Activated CD8-positive, alpha-beta memory T cell treated with anti-CD3 and anti-CD28 coated beads, Interleukin-2, amount 10 ng/mL, durations not matched to agents 7 days and 5 days (primary cell): Measurements from ENCODE around the gene CLVS2. TPM values are rescaled to one million over a fixed set of nuclear protein-coding genes. Genes with fewer than 3 reads are reported as not detected.

Experiments
- ATAC-seq: fragments of 150-1000 bp; cut with Tn5 transposase; one replicate; pipeline ENCODE4 v1.10.0; 2021; ENCODE audit warnings: moderate library complexity
- CTCF ChIA-PET: fragments of 350-600 bp; sonication (Branson Sonifier 250); formaldehyde crosslinking; loops from one replicate; lab custom pipeline; 2021; ENCODE audit warnings: antibody characterized with exemption; lab: Charles Lee
- DNase-seq: peaks from one replicate; pipeline ENCODE4 v3.0.0-alpha.2; 2020
- H3K27ac Mint-ChIP-seq: one replicate; pipeline ENCODE4 v1.8.0; 2021; ENCODE audit warnings: mild to moderate bottlenecking, mixed read lengths
- H3K27me3 Mint-ChIP-seq: one replicate; pipeline ENCODE4 v1.8.0; 2021; ENCODE audit warnings: mixed read lengths
- H3K36me3 Mint-ChIP-seq: one replicate; pipeline ENCODE4 v1.8.0; 2021; ENCODE audit warnings: mild to moderate bottlenecking, mixed read lengths
- H3K4me1 Mint-ChIP-seq: one replicate; pipeline ENCODE4 v1.8.0; 2021; ENCODE audit warnings: mixed read lengths
- H3K4me3 Mint-ChIP-seq: one replicate; pipeline ENCODE4 v1.8.0; 2021; ENCODE audit warnings: mild to moderate bottlenecking, moderate library complexity, mixed read lengths
- H3K9me3 Mint-ChIP-seq: one replicate; pipeline ENCODE4 v1.8.0; 2022; ENCODE audit warnings: low read depth, mixed read lengths
- total RNA-seq, 2 experiments: library from RNA; stranded (reverse); gene quantifications; one replicate each; pipeline ENCODE4 v1.2.3, GENCODE V29; 2021

Gene CLVS2
- total RNA-seq, 2 experiments from 2014 or later: not detected

GRCh38 chr6:123000244-123000770 lies 4.3 kb downstream of the CLVS2 start:
- Mint-ChIP-seq H3K27me3 (peaks cover 26% of the 10 kb centered on the region), H3K4me3 (no peak overlapping the region), H3K27ac (no peak overlapping the region), H3K36me3 (peaks cover 1% of the 10 kb centered on the region), H3K4me1 (no peaks in the 10 kb centered on the region), H3K9me3 (no peaks in the 10 kb centered on the region)
- DNase-seq (no peak), ATAC-seq (no peak)
- CTCF ChIA-PET: no interaction called here

GRCh38 chr6:123001540-123001939 lies 5.5 kb downstream of the CLVS2 start:
- CTCF ChIA-PET: no interaction called here
- no peaks in the 10 kb centered on the region for H3K4me1 Mint-ChIP-seq
- DNase-seq (no peak), ATAC-seq (no peak)
- H3K4me3 Mint-ChIP-seq: no peak overlapping the region
- H3K36me3 Mint-ChIP-seq: no peaks in the 10 kb centered on the region
- H3K27me3 Mint-ChIP-seq: peaks cover 15% of the 10 kb centered on the region
- H3K9me3 Mint-ChIP-seq: no peaks in the 10 kb centered on the region
- no peak overlapping the region for H3K27ac Mint-ChIP-seq

- DNase-seq (no peak), ATAC-seq (no peak)
- Mint-ChIP-seq H3K9me3 (no peaks in the 10 kb centered on the region), H3K27ac (no peak overlapping the region), H3K36me3 (no peaks in the 10 kb centered on the region), H3K27me3 (no peaks in the 10 kb centered on the region), H3K4me3 (no peak overlapping the region), H3K4me1 (no peaks in the 10 kb centered on the region)
- CTCF ChIA-PET: no interaction called here
These were observed 11.8 kb downstream of the CLVS2 start for GRCh38 chr6:123007885-123008284.

GRCh38 chr6:123009059-123009458 lies 13.0 kb downstream of the CLVS2 start:
- Mint-ChIP-seq H3K27ac (no peak overlapping the region), H3K27me3 (no peaks in the 10 kb centered on the region), H3K4me1 (no peaks in the 10 kb centered on the region), H3K4me3 (no peak overlapping the region), H3K36me3 (no peaks in the 10 kb centered on the region), H3K9me3 (no peaks in the 10 kb centered on the region)
- no peak for ATAC-seq
- DNase-seq: no peak
- CTCF ChIA-PET: no interaction called here

GRCh38 chr6:123014835-123015234 lies 18.8 kb downstream of the CLVS2 start:
- Mint-ChIP-seq H3K27ac (no peak overlapping the region), H3K4me1 (no peaks in the 10 kb centered on the region), H3K36me3 (no peaks in the 10 kb centered on the region), H3K27me3 (no peaks in the 10 kb centered on the region), H3K9me3 (peaks cover 1% of the 10 kb centered on the region), H3K4me3 (no peak overlapping the region)
- DNase-seq (no peak), ATAC-seq (no peak)
- CTCF ChIA-PET: no interaction called here

- Mint-ChIP-seq H3K4me3 (no peak overlapping the region), H3K9me3 (peaks cover 1% of the 10 kb centered on the region), H3K27me3 (no peaks in the 10 kb centered on the region), H3K36me3 (no peaks in the 10 kb centered on the region), H3K4me1 (no peaks in the 10 kb centered on the region), H3K27ac (no peak overlapping the region)
- no peak for ATAC-seq
- CTCF ChIA-PET: no interaction called here
- no peak for DNase-seq
These were observed 20.5 kb downstream of the CLVS2 start for GRCh38 chr6:123016431-123017103.

GRCh38 chr6:123017104-123017682 lies 21.2 kb downstream of the CLVS2 start:
- H3K27ac Mint-ChIP-seq: no peak overlapping the region
- CTCF ChIA-PET: no interaction called here
- no peaks in the 10 kb centered on the region for H3K36me3 Mint-ChIP-seq
- DNase-seq (no peak), ATAC-seq (no peak)
- no peaks in the 10 kb centered on the region for H3K4me1 Mint-ChIP-seq
- H3K9me3 Mint-ChIP-seq: peaks cover 1% of the 10 kb centered on the region
- H3K27me3 Mint-ChIP-seq: no peaks in the 10 kb centered on the region
- H3K4me3 Mint-ChIP-seq: no peak overlapping the region

GRCh38 chr6:123022975-123023374 lies 26.9 kb downstream of the CLVS2 start:
- Mint-ChIP-seq H3K4me3 (no peak overlapping the region), H3K27me3 (no peaks in the 10 kb centered on the region), H3K36me3 (no peaks in the 10 kb centered on the region), H3K27ac (no peak overlapping the region), H3K9me3 (no peaks in the 10 kb centered on the region), H3K4me1 (no peaks in the 10 kb centered on the region)
- DNase-seq (no peak), ATAC-seq (no peak)
- CTCF ChIA-PET: no interaction called here

- Mint-ChIP-seq H3K36me3 (no peaks in the 10 kb centered on the region), H3K4me1 (no peaks in the 10 kb centered on the region), H3K9me3 (no peaks in the 10 kb centered on the region), H3K4me3 (no peak overlapping the region), H3K27me3 (no peaks in the 10 kb centered on the region), H3K27ac (no peak overlapping the region)
- CTCF ChIA-PET: no interaction called here
- DNase-seq: no peak
- no peak for ATAC-seq
These were observed 28.9 kb downstream of the CLVS2 start for GRCh38 chr6:123024976-123025375.

- no peaks in the 10 kb centered on the region for H3K36me3 Mint-ChIP-seq
- CTCF ChIA-PET: no interaction called here
- no peak for DNase-seq
- H3K4me1 Mint-ChIP-seq: no peaks in the 10 kb centered on the region
- no peaks in the 10 kb centered on the region for H3K9me3 Mint-ChIP-seq
- H3K27ac Mint-ChIP-seq: no peak overlapping the region
- H3K27me3 Mint-ChIP-seq: no peaks in the 10 kb centered on the region
- no peak overlapping the region for H3K4me3 Mint-ChIP-seq
- no peak for ATAC-seq
These were observed 31.4 kb downstream of the CLVS2 start for GRCh38 chr6:123027408-123027807.

GRCh38 chr6:123028263-123028662 lies 32.2 kb downstream of the CLVS2 start:
- Mint-ChIP-seq H3K9me3 (no peaks in the 10 kb centered on the region), H3K27ac (no peak overlapping the region), H3K4me3 (no peak overlapping the region), H3K4me1 (no peaks in the 10 kb centered on the region), H3K27me3 (no peaks in the 10 kb centered on the region), H3K36me3 (no peaks in the 10 kb centered on the region)
- DNase-seq (no peak), ATAC-seq (no peak)
- CTCF ChIA-PET: no interaction called here

GRCh38 chr6:123030282-123030681 lies 34.2 kb downstream of the CLVS2 start:
- Mint-ChIP-seq H3K27me3 (no peaks in the 10 kb centered on the region), H3K36me3 (no peaks in the 10 kb centered on the region), H3K4me1 (no peaks in the 10 kb centered on the region), H3K4me3 (no peak overlapping the region), H3K27ac (no peak overlapping the region), H3K9me3 (no peaks in the 10 kb centered on the region)
- CTCF ChIA-PET: no interaction called here
- ATAC-seq: no peak
- DNase-seq: no peak

GRCh38 chr6:123036648-123037047 lies 40.6 kb downstream of the CLVS2 start:
- ATAC-seq (no peak), DNase-seq (no peak)
- no peak overlapping the region for H3K27ac Mint-ChIP-seq
- H3K9me3 Mint-ChIP-seq: no peaks in the 10 kb centered on the region
- no peak overlapping the region for H3K4me3 Mint-ChIP-seq
- CTCF ChIA-PET: no interaction called here
- H3K36me3 Mint-ChIP-seq: no peaks in the 10 kb centered on the region
- H3K27me3 Mint-ChIP-seq: no peaks in the 10 kb centered on the region
- no peaks in the 10 kb centered on the region for H3K4me1 Mint-ChIP-seq

- Mint-ChIP-seq H3K4me1 (no peaks in the 10 kb centered on the region), H3K27ac (no peak overlapping the region), H3K27me3 (no peaks in the 10 kb centered on the region), H3K4me3 (no peak overlapping the region), H3K9me3 (no peaks in the 10 kb centered on the region), H3K36me3 (no peaks in the 10 kb centered on the region)
- ATAC-seq (no peak), DNase-seq (no peak)
- CTCF ChIA-PET: no interaction called here
These were observed 43.4 kb downstream of the CLVS2 start for GRCh38 chr6:123039431-123039830.
